GM12864 (cell line): ENCODE measurements around the gene WNT11.

Experiments used
- DNase-seq: peaks from one replicate; pipeline ENCODE4 v3.0.0-alpha.2; 2011; ENCODE audit warnings: low read depth
- H3K4me3 ChIP-seq: 2 replicates; pipeline ENCODE4 v1.5.1; 2011; ENCODE audit warnings: mild to moderate bottlenecking, low read depth, low read length, control low read depth
- CTCF ChIP-seq: IDR thresholded peaks from 2 replicates; pipeline ENCODE4 v1.5.1; 2011; ENCODE audit warnings: low read depth, mild to moderate bottlenecking, moderate library complexity, low read length, control low read depth, inconsistent platforms; ENCODE audit errors: missing control alignments

WNT11 gene

GRCh38 chr11:76193219-76193618 is 13.1 kb downstream of the WNT11 start:
- no peak overlapping the region for H3K4me3 ChIP-seq
- no peak for DNase-seq
- no peak for TF ChIP-seq CTCF

- H3K4me3 ChIP-seq: no peak overlapping the region
- DNase-seq: no peak
- no peak for TF ChIP-seq CTCF
Observed at GRCh38 chr11:76190376-76190775, 15.9 kb downstream of the WNT11 start.

GRCh38 chr11:76189682-76190081 is 16.6 kb downstream of the WNT11 start:
- TF ChIP-seq CTCF: no peak
- no peak for DNase-seq
- H3K4me3 ChIP-seq: no peak overlapping the region

- no peak for TF ChIP-seq CTCF
- no peak for DNase-seq
- H3K4me3 ChIP-seq: no peak overlapping the region
Observed at GRCh38 chr11:76188873-76189272, 17.4 kb downstream of the WNT11 start.

- no peak for TF ChIP-seq CTCF
- no peak for DNase-seq
- no peak overlapping the region for H3K4me3 ChIP-seq
Observed at GRCh38 chr11:76186776-76187279, 19.5 kb downstream of the WNT11 start.

GRCh38 chr11:76185931-76186401 is 20.3 kb downstream of the WNT11 start:
- no peak for TF ChIP-seq CTCF
- no peak for DNase-seq

GRCh38 chr11:76185511-76185910 is 20.8 kb downstream of the WNT11 start:
- no peak overlapping the region for H3K4me3 ChIP-seq
- no peak for DNase-seq
- TF ChIP-seq CTCF: no peak

More at GRCh38 chr11:76185931-76186401, 20.3 kb downstream of the WNT11 start:
- H3K4me3 ChIP-seq: no peak overlapping the region
